Inferior parietal cortex (tissue), 1 donor: ENCODE results near the gene PKLR.
A peak's percentile ranks its signal among the peaks of the same experiment; 100 is the strongest.

ENCODE experiments used
- DNase-seq: peaks from one replicate; pipeline ENCODE4 v3.0.0-alpha.2; 2016; ENCODE audit errors: extremely low spot score

PKLR gene

DNA sequence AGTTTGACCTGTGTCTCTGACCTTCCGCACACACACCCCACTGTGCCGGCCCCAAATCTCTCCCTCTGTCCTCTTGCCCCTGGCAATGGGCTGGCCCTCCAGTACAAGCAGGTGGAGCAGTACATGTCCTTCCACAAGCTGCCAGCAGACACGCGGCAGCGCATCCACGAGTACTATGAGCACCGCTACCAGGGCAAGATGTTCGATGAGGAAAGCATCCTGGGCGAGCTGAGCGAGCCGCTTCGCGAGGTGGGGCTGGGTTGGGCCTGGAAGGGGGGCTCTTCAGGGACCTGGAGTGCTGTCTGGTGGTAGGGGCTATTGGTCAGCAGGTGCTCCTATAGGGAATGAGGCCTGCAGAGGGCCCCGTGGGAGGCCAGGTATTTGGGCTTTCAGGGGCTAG, 16.2 kb downstream of the PKLR start:
- DNase-seq = no peak

DNA sequence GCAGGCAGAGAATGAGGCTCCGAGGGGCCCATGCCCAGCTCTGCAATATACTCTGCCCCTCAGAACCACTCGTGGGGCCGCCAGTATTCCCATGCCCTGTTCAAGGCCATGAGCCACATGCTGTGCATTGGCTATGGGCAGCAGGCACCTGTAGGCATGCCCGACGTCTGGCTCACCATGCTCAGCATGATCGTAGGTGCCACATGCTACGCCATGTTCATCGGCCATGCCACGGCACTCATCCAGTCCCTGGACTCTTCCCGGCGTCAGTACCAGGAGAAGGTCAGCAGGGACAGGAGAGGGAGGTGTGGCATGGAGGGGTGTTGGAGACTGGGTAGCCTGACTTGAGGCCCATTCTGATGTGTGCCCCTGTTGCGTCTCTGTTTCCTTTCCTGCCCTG, 16.8 kb downstream of the PKLR start:
- DNase-seq = no peak

DNA sequence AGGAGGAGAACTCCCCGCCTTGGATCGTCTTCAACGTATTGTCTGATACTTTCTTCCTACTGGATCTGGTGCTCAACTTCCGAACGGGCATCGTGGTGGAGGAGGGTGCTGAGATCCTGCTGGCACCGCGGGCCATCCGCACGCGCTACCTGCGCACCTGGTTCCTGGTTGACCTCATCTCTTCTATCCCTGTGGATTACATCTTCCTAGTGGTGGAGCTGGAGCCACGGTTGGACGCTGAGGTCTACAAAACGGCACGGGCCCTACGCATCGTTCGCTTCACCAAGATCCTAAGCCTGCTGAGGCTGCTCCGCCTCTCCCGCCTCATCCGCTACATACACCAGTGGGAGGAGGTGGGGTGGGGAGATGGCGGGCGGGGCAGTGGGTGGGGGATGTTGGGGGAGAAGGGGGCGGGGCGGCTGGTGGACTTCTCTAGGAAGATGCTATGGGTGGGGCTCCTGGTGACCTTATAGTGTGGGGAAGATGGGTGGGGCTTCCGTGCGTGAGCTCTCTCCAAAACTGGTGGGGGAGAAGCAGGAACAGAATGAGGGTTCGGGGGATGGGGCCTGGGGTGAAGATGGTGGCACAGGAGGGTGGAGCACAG, 18.6 kb downstream of the PKLR start:
- DNase-seq = no peak

- DNase-seq = no peak
Measured at GRCh38 chr1:155279268-155279667, 22.0 kb downstream of the PKLR start.

DNA sequence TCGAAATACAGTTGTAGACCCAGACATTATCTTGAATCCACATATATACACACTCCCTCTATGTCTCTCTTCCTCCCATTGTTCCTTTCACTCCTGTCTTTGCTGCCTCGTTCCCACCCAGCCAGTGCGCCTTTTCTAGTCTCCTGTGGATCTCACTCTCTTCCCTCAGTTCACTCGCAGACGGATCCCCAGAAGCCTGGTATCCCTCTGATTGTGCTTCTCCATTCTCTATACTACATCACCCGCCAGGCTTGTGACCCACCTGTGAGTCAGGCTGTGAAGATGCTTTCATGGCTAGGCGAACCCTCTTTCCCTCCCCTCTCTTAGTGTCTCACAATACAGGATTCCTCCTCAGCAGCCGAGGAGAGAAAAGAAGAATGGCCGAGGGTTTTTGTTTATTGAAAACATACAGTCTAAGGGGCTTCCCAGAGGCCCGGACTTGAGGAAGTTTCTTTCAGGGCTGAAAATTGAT, 22.5 kb downstream of the PKLR start:
- peak; percentile 13 for DNase-seq

- DNase-seq = no peak
Measured at GRCh38 chr1:155277902-155278688, 23.1 kb downstream of the PKLR start.

DNA sequence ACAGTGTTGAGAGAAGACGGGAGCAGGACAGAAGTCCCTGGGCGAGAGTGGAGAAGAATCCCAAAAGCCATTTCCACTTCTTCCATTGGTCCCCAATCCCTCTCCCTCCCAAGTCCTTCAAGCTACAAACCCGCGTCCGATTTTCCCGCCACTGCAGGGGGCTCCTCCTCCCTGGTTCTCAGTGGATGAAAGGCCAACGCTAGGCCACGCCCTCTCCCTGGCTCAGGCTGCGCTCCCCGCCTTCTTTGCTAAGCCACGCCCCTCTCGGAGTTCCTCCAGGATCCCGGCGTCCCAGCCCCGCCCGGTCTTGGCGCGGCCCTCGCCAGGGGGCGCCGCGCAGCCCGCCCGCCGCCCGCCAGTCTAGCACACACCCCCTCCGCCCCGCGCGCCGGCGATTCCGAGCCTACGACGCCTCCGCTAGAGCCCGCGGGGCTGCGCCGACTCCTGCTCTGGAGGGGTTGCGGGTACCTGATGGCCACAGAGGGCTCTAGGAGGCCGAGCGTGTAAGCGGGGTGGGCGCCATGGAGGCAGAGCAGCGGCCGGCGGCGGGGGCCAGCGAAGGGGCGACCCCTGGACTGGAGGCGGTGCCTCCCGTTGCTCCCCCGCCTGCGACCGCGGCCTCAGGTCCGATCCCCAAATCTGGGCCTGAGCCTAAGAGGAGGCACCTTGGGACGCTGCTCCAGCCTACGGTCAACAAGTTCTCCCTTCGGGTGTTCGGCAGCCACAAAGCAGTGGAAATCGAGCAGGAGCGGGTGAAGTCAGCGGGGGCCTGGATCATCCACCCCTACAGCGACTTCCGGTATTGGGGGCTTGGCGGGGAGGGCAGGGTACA, 24.0 kb downstream of the PKLR start, which contains the start of gene HCN3:
Gene HCN3, plus strand, starts transcription at position 394 of the 832 bp plus-strand sequence. Its CDS starts 128 bp downstream, at position 522.
- peak; percentile 97 for DNase-seq

- peak; percentile 93 for DNase-seq
Measured at GRCh38 chr1:155273343-155274245, 27.6 kb downstream of the PKLR start, which contains the start of gene CLK2. Gene CLK2, minus strand, starts transcription at chr1:155273504. Its CDS starts 2,527 bp downstream, at chr1:155270977.

GRCh38 chr1:155272466-155273342, 28.5 kb downstream of the PKLR start:
- DNase-seq = no peak

DNA sequence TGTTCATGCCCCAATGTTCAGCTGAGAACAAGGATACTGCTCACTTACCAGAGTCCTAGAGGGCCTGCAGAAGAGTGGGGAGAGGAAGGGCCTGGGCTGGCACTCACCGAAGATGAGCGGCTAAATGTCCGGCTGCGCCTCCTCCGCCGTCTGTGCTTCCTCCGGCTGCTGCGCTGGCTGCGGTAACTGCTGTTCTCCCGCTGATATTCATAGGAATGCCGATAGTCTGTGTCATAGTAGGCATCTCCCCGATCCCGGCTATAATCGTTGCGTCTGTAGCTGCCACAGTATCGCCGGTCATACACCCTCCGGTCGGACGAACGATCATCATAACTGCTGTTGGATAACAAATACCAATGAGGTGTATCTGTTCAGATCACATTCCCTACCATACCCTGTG, 31.9 kb downstream of the PKLR start:
- no peak for DNase-seq

DNA sequence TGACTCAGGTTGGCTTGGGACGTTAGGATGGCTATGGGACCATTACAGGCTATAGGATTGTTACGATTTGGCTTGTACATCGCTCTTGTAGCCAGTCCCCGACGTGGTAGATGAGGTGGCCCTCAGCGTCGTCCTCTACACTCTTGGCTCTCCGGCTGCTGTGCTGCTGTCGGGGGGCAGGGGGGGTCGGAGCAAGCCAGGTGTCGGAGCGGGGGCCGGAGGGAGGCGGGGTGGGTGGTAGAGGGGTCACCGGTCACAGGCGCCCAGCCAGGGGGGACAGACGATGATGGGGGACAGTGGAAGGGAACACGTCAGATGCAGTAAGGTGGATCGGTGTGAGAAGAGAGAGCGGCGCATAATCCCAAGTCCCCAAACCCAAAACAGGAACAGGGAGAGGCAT, 32.6 kb downstream of the PKLR start:
- no peak for DNase-seq

DNA sequence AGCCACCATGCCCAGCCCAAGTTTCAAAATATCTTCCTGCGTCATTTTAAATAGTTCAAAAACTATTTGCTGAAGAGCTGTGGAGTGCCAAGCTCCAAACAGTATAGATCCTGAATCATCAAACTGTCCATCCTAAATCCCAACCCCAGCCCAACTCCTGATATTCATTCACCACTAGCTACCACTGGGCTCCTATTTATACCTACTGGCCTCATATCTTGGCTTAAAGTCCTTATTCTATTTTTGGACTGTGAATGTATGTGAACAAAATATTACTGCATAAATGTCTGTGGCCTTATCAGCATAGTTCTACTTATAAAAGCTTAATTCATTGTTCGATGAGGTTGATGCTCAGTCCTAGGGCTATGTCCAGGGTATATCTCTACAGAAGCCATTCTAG, 33.9 kb downstream of the PKLR start:
- DNase-seq = no peak

GRCh38 chr1:155266553-155266952, 34.7 kb downstream of the PKLR start:
- no peak for DNase-seq

- DNase-seq = no peak
Measured at GRCh38 chr1:155263067-155263466, 38.2 kb downstream of the PKLR start.

DNA sequence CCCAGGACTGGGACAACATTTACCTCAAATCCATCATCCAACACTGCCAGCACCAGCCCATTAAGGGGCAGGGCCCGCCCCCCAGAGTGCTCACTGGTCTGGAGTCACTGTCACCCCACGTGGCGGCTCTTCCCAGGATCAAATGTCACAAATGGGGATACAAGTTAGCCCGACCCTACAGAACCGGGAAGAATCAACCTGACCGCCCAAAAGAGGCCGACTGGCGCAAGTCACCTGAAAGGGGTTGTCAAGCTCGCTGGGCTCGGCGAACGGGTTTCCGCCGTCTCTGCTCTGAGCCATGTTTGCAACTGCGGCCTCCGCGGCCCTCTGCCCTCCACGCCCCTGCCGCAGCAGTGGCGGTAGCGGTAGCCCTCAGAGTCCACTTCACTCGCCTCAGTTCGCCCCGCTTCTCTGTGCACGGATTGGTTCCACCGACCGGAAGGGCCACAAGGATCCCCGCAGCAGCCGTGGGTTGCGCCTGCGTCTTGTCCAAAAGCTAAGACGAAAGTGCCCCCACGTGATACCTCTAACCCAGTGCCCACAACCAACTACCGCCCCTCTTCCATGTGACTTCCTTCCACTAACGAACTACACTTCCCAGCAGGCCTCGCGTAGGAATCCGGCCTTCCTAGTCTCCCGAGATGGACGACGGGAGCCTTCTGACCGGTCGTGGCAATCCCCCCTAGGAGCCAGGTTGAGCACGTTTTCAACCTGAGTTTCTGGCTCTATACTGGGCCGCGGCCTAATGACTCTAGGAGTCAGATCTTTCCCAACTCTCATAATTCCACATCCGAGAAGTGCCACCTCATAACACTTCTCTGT, 39.2 kb downstream of the PKLR start, which contains the start of gene SCAMP3:
Gene SCAMP3, minus strand, starts transcription at position 509 of the 822 bp plus-strand sequence. Its CDS starts 209 bp downstream, at position 300.
- DNase-seq = peak; percentile 99

- no peak for DNase-seq
Measured at GRCh38 chr1:155261493-155261851, 39.8 kb downstream of the PKLR start.

DNA sequence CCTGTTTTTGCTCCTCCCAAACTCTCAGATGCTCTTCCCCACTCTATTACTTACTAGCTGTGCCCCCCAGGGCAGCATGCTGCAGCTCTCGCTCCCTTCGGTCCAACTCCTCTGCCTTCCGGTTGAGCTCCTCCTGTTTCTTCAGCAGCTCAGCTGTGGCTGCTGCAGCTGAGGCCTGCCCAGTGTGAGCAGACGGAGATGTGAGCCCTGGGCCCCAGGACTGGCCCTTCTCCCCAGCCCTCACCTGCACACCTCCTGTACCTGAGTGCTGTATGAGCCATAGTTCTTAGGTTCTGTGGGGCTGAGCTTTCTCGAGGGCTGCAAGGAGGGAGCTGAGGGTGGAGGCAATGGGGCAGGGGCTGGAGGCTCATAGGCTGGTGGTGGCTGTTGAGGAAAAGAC, 41.0 kb downstream of the PKLR start:
- no peak for DNase-seq

- no peak for DNase-seq
Measured at GRCh38 chr1:155256058-155256852, 45.0 kb downstream of the PKLR start.
